ENCODE data around the gene UNC5A.

DNA sequence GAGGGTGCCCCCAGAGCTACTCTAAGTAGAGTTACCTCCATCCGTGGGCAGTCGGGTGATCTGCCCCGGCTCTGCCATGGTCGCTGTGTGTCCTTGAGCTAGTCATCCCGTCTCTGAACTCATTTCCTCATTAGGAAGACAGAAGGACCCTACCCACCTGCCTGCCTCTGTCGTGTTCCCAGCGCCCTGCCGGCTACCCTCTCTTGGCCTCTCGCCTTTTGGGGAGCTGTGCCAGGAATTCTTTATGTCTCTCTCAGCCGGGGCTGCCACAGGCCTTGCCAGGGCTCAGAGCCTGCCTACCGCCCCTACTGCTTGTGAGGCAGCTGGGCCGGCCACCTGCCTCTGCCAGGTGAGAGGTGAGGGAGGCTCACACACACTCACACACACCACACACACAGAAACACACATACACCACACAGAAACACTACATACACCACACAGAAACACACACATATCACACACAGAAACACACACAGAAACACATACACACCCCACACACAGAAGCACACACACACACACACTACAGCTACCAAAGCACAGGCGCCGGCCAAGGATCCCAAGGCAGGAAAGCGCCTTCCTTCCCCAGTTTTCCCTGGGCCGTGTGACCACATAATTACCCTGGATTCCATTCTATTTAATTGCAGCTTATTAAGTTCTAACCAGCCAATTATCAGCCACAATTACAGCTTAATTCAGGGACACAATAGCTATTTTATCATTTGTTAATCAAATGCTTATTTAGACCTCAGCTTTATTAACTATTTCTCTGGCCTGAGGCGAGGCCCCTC lies 41.7 kb downstream of the UNC5A start:
- TF ChIP-seq POLR2A (IDR thresholded peaks at IDR 0.05) = no peak
- TF ChIP-seq, protein P1, sequence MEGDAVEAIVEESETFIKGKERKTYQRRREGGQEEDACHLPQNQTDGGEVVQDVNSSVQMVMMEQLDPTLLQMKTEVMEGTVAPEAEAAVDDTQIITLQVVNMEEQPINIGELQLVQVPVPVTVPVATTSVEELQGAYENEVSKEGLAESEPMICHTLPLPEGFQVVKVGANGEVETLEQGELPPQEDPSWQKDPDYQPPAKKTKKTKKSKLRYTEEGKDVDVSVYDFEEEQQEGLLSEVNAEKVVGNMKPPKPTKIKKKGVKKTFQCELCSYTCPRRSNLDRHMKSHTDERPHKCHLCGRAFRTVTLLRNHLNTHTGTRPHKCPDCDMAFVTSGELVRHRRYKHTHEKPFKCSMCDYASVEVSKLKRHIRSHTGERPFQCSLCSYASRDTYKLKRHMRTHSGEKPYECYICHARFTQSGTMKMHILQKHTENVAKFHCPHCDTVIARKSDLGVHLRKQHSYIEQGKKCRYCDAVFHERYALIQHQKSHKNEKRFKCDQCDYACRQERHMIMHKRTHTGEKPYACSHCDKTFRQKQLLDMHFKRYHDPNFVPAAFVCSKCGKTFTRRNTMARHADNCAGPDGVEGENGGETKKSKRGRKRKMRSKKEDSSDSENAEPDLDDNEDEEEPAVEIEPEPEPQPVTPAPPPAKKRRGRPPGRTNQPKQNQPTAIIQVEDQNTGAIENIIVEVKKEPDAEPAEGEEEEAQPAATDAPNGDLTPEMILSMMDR (IDR thresholded peaks at IDR 0.05) = no peak

Data from uterus (tissue), 2 donors.